WTC11 (cell line): ENCODE measurements around the gene AK5. TPM values are rescaled to one million over a fixed set of nuclear protein-coding genes. Genes with fewer than 3 reads are reported as not detected.

Experiments used
- ATAC-seq: fragments of 200-7000 bp; cut with Tn5 transposase; 2 replicates; pipeline ENCODE4 v1.10.0; 2021; ENCODE audit warnings: mild to moderate bottlenecking, moderate library complexity
- Bru-seq: library from RNA; stranded (reverse); fragments of 400-500 nt; gene quantifications from one replicate; lab custom pipeline; 2021; lab: Mats Ljungman, UMichigan
- CTCF ChIA-PET: fragments of 300-600 bp; sonication (Branson Sonifier 250); formaldehyde crosslinking; loops from one replicate; lab custom pipeline; 2021; ENCODE audit warnings: antibody characterized with exemption; lab: Charles Lee
- POLR2A ChIA-PET: fragments of 350-600 bp; sonication (Branson Sonifier 250); formaldehyde crosslinking; loops from one replicate; lab custom pipeline; 2021; ENCODE audit warnings: antibody characterized with exemption; lab: Charles Lee
- DNase-seq: peaks from one replicate; pipeline ENCODE4 v3.0.0; 2021; ENCODE audit warnings: low spot score
- H3K27ac Mint-ChIP-seq: 2 replicates; pipeline ENCODE4 v1.8.0; 2021; ENCODE audit warnings: mixed read lengths
- H3K27me3 Mint-ChIP-seq: 2 replicates; pipeline ENCODE4 v1.8.0; 2021; ENCODE audit warnings: low read depth, mild to moderate bottlenecking, moderate library complexity, mixed read lengths
- H3K36me3 Mint-ChIP-seq: 2 replicates; pipeline ENCODE4 v1.8.0; 2021; ENCODE audit warnings: mixed read lengths
- H3K4me1 Mint-ChIP-seq: 2 replicates; pipeline ENCODE4 v1.8.0; 2022; ENCODE audit warnings: mixed read lengths
- H3K4me3 Mint-ChIP-seq: 2 replicates; pipeline ENCODE4 v1.8.0; 2021; ENCODE audit warnings: mild to moderate bottlenecking, moderate library complexity, mixed read lengths
- H3K9me3 Mint-ChIP-seq: 2 replicates; pipeline ENCODE4 v1.8.0; 2021; ENCODE audit warnings: mixed read lengths
- ETV6 ChIP-seq: sonication (generic); formaldehyde crosslinking; IDR thresholded peaks from 2 replicates; pipeline ENCODE4 v1.8.1; 2022; ENCODE audit warnings: mild to moderate bottlenecking, missing genetic modification reagents
- FOXK1 ChIP-seq: sonication (generic); formaldehyde crosslinking; IDR thresholded peaks from 2 replicates; pipeline ENCODE4 v1.8.0; 2022; ENCODE audit warnings: mild to moderate bottlenecking, moderate library complexity, missing genetic modification reagents
- KAT7 ChIP-seq: sonication (generic); formaldehyde crosslinking; IDR thresholded peaks from 2 replicates; pipeline ENCODE4 v1.8.1; 2023; ENCODE audit warnings: missing genetic modification reagents, mild to moderate bottlenecking, borderline replicate concordance
- MXD4 ChIP-seq: fragments of 250-450 bp; sonication (Bioruptor Pico); IDR thresholded peaks from 2 replicates; pipeline ENCODE4 v1.8.0; 2021; ENCODE audit warnings: mild to moderate bottlenecking, moderate library complexity, borderline replicate concordance
- MYBL2 ChIP-seq: sonication (generic); formaldehyde crosslinking; IDR thresholded peaks from 2 replicates; pipeline ENCODE4 v1.8.1; 2023; ENCODE audit warnings: mild to moderate bottlenecking, moderate library complexity, missing genetic modification reagents
- NR2C2 ChIP-seq: sonication (generic); formaldehyde crosslinking; IDR thresholded peaks from 2 replicates; pipeline ENCODE4 v1.8.0; 2022; ENCODE audit warnings: mild to moderate bottlenecking, missing genetic modification reagents
- NR3C1 ChIP-seq: sonication (generic); formaldehyde crosslinking; conservative IDR thresholded peaks from 2 replicates; pipeline ENCODE4 v1.8.1; 2023; ENCODE audit warnings: low read depth, mild to moderate bottlenecking, missing genetic modification reagents
- TCF7 ChIP-seq: sonication (generic); formaldehyde crosslinking; IDR thresholded peaks from 2 replicates; pipeline ENCODE4 v1.8.0; 2022; ENCODE audit warnings: mild to moderate bottlenecking, low read depth, missing genetic modification reagents, moderate library complexity
- TEAD1 ChIP-seq: sonication (generic); formaldehyde crosslinking; IDR thresholded peaks from 2 replicates; pipeline ENCODE4 v1.8.0; 2022; ENCODE audit warnings: mild to moderate bottlenecking, missing genetic modification reagents
- TP53 ChIP-seq: sonication (generic); formaldehyde crosslinking; IDR thresholded peaks from 2 replicates; pipeline ENCODE4 v1.8.1; 2023; ENCODE audit warnings: mild to moderate bottlenecking, missing genetic modification reagents
- ZNF121 ChIP-seq: sonication (generic); formaldehyde crosslinking; IDR thresholded peaks from 2 replicates; pipeline ENCODE4 v1.8.0; 2023; ENCODE audit warnings: missing genetic modification reagents
- ZNF317 ChIP-seq: sonication (generic); formaldehyde crosslinking; IDR thresholded peaks from 2 replicates; pipeline ENCODE4 v1.8.1; 2023; ENCODE audit warnings: low read depth, mild to moderate bottlenecking, moderate library complexity, missing genetic modification reagents, borderline replicate concordance
- long read RNA-seq, 3 experiments: library from RNA in 1 of 3; library from capped mRNA in 1 of 3; library from polyadenylated mRNA in 1 of 3; unstranded in 2 of 3; stranded (forward) in 1 of 3; transcript quantifications; one replicate each; pipeline ENCODE4 v2.0.0, GENCODE V29; 2021
- total RNA-seq: library from RNA; stranded (reverse); gene quantifications from 3 replicates; pipeline ENCODE4 v1.2.3, GENCODE V29; 2021
- TF ChIP-seq, protein P1 (sequence below): sonication (generic); formaldehyde crosslinking; IDR thresholded peaks from 2 replicates; pipeline ENCODE4 v1.8.0; 2022; ENCODE audit warnings: mild to moderate bottlenecking, missing genetic modification reagents
- TF ChIP-seq, protein P2 (sequence below): fragments of 250-450 bp; sonication (Bioruptor Pico); IDR thresholded peaks from 2 replicates; pipeline ENCODE4 v1.8.0; 2021; ENCODE audit warnings: mild to moderate bottlenecking
- TF ChIP-seq, protein P3 (sequence below): sonication (generic); formaldehyde crosslinking; IDR thresholded peaks from 2 replicates; pipeline ENCODE4 v1.8.1; 2022; ENCODE audit warnings: mild to moderate bottlenecking, missing genetic modification reagents, moderate library complexity, borderline replicate concordance
- TF ChIP-seq, protein P4 (sequence below): sonication (generic); formaldehyde crosslinking; IDR thresholded peaks from 2 replicates; pipeline ENCODE4 v1.8.1; 2023; ENCODE audit warnings: mild to moderate bottlenecking, missing genetic modification reagents
- TF ChIP-seq, protein P5 (sequence below): sonication (generic); formaldehyde crosslinking; IDR thresholded peaks from 2 replicates; pipeline ENCODE4 v1.8.0; 2022; ENCODE audit warnings: mild to moderate bottlenecking, missing genetic modification reagents
- TF ChIP-seq, protein P6 (sequence below): sonication (generic); formaldehyde crosslinking; IDR thresholded peaks from 2 replicates; pipeline ENCODE4 v1.8.1; 2023; ENCODE audit warnings: mild to moderate bottlenecking, moderate library complexity, missing genetic modification reagents
- TF ChIP-seq, protein P7 (sequence below): sonication (generic); formaldehyde crosslinking; IDR thresholded peaks from 2 replicates; pipeline ENCODE4 v1.8.0; 2023; ENCODE audit warnings: mild to moderate bottlenecking, missing genetic modification reagents

AK5 gene, protein sequence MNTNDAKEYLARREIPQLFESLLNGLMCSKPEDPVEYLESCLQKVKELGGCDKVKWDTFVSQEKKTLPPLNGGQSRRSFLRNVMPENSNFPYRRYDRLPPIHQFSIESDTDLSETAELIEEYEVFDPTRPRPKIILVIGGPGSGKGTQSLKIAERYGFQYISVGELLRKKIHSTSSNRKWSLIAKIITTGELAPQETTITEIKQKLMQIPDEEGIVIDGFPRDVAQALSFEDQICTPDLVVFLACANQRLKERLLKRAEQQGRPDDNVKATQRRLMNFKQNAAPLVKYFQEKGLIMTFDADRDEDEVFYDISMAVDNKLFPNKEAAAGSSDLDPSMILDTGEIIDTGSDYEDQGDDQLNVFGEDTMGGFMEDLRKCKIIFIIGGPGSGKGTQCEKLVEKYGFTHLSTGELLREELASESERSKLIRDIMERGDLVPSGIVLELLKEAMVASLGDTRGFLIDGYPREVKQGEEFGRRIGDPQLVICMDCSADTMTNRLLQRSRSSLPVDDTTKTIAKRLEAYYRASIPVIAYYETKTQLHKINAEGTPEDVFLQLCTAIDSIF
- total RNA-seq (2.7 to 4.6 TPM (median 3.0 TPM) in 3 replicates), Bru-seq, nascent RNA (percentile 30 among the genes with signal in this experiment)
- long read RNA-seq, experiment 1, transcript AK5-203 (14 exons, 3,251 nt) = major isoform, 5 of 13 reads
- long read RNA-seq, experiment 1, partial matches to known transcripts = 2 of 13 reads
- long read RNA-seq, experiment 1, other reads (novel, unspliced or antisense) = 5 of 13 reads
- long read RNA-seq, experiment 2, partial matches to known transcripts = 2 of 6 reads
- long read RNA-seq, experiment 2, other reads (novel, unspliced or antisense) = 2 of 6 reads
- long read RNA-seq, experiment 3 = 0 reads

DNA sequence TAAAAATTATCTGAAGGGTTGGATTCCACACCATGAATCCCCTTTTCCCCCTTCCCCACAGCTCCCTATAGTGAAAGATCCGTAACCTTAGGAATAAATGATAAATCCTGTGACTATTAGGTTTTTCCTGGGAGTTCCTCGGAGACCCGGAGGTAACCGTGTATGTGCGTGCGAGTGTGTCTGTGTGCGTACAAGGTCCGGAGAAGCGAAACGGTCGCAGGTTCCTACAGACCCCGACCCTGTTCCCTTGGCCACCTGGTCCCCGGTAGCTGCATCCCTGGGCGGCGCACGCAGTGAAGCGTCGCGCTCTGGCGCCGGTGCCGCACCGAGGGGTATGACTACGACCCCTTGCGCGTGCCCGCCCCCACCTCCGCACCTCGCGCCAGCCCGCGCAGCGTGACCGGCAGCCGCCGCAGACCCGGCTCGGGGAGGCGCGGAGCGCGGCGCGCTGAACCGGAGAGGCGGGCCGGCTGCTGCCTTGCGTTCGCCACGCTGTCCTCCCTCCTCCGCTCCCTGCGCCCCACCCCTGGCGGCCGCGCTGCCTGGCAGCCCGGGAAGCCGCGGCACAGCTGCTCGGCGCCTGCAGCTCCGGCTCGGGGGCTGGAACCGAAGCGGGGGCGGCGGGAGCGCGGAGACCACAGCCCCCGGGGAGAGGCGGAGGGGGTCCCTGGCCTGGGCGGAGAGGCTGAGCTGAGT lies at the start of gene AK5:
Gene AK5 (plus strand): TSS at position 529 of the 696 bp plus-strand sequence. CDS start 295 bp downstream, outside the sequence.
- Mint-ChIP-seq H3K4me3 (peak within 1 kb of the TSS; percentile 81), H3K4me1 (peaks cover 24% of the 10 kb centered on the region), H3K9me3 (no peaks in the 10 kb centered on the region), H3K27ac (no peak within 1 kb of the TSS), H3K36me3 (no peaks in the 10 kb centered on the region), H3K27me3 (peaks cover 59% of the 10 kb centered on the region)
- ATAC-seq (peak; percentile 61), DNase-seq (peak; percentile 64)
- POLR2A ChIA-PET = no interaction called here
- CTCF ChIA-PET = interaction anchor here (1.0 to 1.3 kb wide), 2 partner anchors 32 to 402 kb away, joined by 3 to 4 read pairs; no protein-coding TSS in a partner anchor
- TF ChIP-seq NR3C1 (CRISPR knock-in tag) = no peak; the same call in 1 of the 2 replicates
- no peak for TF ChIP-seq KAT7 (CRISPR knock-in tag)
- TF ChIP-seq MXD4 (CRISPR knock-in tag) = no peak
- peak; percentile 83; the same call in 1 of the 2 replicates for TF ChIP-seq TP53 (CRISPR knock-in tag)
- TF ChIP-seq NR2C2 (CRISPR knock-in tag) = no peak
- peak; percentile 28; the same call in 1 of the 2 replicates for TF ChIP-seq TCF7 (CRISPR knock-in tag)
- TF ChIP-seq, protein P1, sequence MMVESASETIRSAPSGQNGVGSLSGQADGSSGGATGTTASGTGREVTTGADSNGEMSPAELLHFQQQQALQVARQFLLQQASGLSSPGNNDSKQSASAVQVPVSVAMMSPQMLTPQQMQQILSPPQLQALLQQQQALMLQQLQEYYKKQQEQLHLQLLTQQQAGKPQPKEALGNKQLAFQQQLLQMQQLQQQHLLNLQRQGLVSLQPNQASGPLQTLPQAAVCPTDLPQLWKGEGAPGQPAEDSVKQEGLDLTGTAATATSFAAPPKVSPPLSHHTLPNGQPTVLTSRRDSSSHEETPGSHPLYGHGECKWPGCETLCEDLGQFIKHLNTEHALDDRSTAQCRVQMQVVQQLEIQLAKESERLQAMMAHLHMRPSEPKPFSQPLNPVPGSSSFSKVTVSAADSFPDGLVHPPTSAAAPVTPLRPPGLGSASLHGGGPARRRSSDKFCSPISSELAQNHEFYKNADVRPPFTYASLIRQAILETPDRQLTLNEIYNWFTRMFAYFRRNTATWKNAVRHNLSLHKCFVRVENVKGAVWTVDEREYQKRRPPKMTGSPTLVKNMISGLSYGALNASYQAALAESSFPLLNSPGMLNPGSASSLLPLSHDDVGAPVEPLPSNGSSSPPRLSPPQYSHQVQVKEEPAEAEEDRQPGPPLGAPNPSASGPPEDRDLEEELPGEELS (CRISPR knock-in tag) = peak; percentile 17; the same call in 1 of the 2 replicates
- TF ChIP-seq, protein P2, sequence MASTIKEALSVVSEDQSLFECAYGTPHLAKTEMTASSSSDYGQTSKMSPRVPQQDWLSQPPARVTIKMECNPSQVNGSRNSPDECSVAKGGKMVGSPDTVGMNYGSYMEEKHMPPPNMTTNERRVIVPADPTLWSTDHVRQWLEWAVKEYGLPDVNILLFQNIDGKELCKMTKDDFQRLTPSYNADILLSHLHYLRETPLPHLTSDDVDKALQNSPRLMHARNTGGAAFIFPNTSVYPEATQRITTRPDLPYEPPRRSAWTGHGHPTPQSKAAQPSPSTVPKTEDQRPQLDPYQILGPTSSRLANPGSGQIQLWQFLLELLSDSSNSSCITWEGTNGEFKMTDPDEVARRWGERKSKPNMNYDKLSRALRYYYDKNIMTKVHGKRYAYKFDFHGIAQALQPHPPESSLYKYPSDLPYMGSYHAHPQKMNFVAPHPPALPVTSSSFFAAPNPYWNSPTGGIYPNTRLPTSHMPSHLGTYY (CRISPR knock-in tag) = no peak
- no peak for TF ChIP-seq MYBL2 (CRISPR knock-in tag)
- TF ChIP-seq, protein P3, sequence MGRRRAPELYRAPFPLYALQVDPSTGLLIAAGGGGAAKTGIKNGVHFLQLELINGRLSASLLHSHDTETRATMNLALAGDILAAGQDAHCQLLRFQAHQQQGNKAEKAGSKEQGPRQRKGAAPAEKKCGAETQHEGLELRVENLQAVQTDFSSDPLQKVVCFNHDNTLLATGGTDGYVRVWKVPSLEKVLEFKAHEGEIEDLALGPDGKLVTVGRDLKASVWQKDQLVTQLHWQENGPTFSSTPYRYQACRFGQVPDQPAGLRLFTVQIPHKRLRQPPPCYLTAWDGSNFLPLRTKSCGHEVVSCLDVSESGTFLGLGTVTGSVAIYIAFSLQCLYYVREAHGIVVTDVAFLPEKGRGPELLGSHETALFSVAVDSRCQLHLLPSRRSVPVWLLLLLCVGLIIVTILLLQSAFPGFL (CRISPR knock-in tag) = no peak
- peak; percentile 66; the same call in 1 of the 2 replicates for TF ChIP-seq ZNF121
- 0 out of 2 replicates have a peak, but pooled peaks have one; percentile 60 for TF ChIP-seq TEAD1 (CRISPR knock-in tag)
- TF ChIP-seq, protein P4, sequence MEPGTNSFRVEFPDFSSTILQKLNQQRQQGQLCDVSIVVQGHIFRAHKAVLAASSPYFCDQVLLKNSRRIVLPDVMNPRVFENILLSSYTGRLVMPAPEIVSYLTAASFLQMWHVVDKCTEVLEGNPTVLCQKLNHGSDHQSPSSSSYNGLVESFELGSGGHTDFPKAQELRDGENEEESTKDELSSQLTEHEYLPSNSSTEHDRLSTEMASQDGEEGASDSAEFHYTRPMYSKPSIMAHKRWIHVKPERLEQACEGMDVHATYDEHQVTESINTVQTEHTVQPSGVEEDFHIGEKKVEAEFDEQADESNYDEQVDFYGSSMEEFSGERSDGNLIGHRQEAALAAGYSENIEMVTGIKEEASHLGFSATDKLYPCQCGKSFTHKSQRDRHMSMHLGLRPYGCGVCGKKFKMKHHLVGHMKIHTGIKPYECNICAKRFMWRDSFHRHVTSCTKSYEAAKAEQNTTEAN (CRISPR knock-in tag) = 0 out of 2 replicates have a peak, but pooled peaks have one; percentile 18
- TF ChIP-seq, protein P5, sequence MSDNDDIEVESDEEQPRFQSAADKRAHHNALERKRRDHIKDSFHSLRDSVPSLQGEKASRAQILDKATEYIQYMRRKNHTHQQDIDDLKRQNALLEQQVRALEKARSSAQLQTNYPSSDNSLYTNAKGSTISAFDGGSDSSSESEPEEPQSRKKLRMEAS (CRISPR knock-in tag) = peak; percentile 23; the same call in 1 of the 2 replicates
- TF ChIP-seq FOXK1 (CRISPR knock-in tag) = peak; percentile 40; the same call in 1 of the 2 replicates
- TF ChIP-seq, protein P6, sequence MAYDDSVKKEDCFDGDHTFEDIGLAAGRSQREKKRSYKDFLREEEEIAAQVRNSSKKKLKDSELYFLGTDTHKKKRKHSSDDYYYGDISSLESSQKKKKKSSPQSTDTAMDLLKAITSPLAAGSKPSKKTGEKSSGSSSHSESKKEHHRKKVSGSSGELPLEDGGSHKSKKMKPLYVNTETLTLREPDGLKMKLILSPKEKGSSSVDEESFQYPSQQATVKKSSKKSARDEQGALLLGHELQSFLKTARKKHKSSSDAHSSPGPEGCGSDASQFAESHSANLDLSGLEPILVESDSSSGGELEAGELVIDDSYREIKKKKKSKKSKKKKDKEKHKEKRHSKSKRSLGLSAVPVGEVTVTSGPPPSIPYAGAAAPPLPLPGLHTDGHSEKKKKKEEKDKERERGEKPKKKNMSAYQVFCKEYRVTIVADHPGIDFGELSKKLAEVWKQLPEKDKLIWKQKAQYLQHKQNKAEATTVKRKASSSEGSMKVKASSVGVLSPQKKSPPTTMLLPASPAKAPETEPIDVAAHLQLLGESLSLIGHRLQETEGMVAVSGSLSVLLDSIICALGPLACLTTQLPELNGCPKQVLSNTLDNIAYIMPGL (CRISPR knock-in tag) = no peak
- peak; percentile 42; the same call in 1 of the 2 replicates for TF ChIP-seq ETV6 (CRISPR knock-in tag)
- TF ChIP-seq ZNF317 = no peak
- TF ChIP-seq, protein P7, sequence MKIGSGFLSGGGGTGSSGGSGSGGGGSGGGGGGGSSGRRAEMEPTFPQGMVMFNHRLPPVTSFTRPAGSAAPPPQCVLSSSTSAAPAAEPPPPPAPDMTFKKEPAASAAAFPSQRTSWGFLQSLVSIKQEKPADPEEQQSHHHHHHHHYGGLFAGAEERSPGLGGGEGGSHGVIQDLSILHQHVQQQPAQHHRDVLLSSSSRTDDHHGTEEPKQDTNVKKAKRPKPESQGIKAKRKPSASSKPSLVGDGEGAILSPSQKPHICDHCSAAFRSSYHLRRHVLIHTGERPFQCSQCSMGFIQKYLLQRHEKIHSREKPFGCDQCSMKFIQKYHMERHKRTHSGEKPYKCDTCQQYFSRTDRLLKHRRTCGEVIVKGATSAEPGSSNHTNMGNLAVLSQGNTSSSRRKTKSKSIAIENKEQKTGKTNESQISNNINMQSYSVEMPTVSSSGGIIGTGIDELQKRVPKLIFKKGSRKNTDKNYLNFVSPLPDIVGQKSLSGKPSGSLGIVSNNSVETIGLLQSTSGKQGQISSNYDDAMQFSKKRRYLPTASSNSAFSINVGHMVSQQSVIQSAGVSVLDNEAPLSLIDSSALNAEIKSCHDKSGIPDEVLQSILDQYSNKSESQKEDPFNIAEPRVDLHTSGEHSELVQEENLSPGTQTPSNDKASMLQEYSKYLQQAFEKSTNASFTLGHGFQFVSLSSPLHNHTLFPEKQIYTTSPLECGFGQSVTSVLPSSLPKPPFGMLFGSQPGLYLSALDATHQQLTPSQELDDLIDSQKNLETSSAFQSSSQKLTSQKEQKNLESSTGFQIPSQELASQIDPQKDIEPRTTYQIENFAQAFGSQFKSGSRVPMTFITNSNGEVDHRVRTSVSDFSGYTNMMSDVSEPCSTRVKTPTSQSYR (CRISPR knock-in tag) = 0 out of 2 replicates have a peak, but pooled peaks have one; percentile 20
